ENCODE results near the gene PTGES2.
A peak's percentile ranks its signal among the peaks of the same experiment; 100 is the strongest.

- TF ChIP-seq CTCF (IDR thresholded peaks at IDR 0.05; ENCODE audit: poor library complexity, severe bottlenecking) (no peak), EZH2 (IDR thresholded peaks at IDR 0.05; ENCODE audit: borderline replicate concordance, insufficient read depth, low read length, poor library complexity, severe bottlenecking) (no peak), POLR2AphosphoS5 (IDR thresholded peaks at IDR 0.05) (peak; percentile 60), TAF1 (IDR thresholded peaks at IDR 0.05; ENCODE audit: low read depth) (no peak), EP300 (conservative IDR thresholded peaks at IDR 0.05; ENCODE audit: poor library complexity, severe bottlenecking) (no peak), RAD21 (conservative IDR thresholded peaks at IDR 0.05) (no peak), SMC3 (conservative IDR thresholded peaks at IDR 0.05; ENCODE audit: poor library complexity) (no peak)
Observed at GRCh38 chr9:128127990-128128835, 684 bp upstream of the PTGES2 start.

All from neural cell (in vitro differentiated cells).